ENCODE measurements around the gene TARP.

DNA sequence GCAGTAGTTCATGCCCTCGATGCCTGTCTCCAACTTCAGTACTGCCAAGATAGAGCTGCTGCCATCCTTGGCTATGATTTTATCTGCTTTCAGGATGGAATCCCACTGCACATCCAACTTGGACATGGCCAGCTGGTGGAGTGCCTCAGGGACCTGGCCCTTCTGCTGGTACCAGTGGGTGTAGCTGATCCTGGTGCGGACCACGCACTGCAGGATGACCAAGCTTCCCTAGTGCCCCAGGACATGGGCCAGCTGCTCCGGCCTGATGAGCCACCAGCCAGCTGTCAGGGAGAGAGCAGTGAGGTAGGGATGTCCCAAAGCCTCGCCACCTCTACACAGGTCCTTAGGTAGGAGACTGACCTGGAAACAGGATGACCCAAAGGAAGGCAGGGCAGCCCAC is 49.0 kb upstream of the TARP start:
- TF ChIP-seq EP300 (conservative IDR thresholded peaks at IDR 0.05; ENCODE audit: poor library complexity, severe bottlenecking) = no peak
- TF ChIP-seq RAD21 (conservative IDR thresholded peaks at IDR 0.05) = no peak
- TF ChIP-seq POLR2AphosphoS5 (IDR thresholded peaks at IDR 0.05) = no peak
- TF ChIP-seq, protein P1, sequence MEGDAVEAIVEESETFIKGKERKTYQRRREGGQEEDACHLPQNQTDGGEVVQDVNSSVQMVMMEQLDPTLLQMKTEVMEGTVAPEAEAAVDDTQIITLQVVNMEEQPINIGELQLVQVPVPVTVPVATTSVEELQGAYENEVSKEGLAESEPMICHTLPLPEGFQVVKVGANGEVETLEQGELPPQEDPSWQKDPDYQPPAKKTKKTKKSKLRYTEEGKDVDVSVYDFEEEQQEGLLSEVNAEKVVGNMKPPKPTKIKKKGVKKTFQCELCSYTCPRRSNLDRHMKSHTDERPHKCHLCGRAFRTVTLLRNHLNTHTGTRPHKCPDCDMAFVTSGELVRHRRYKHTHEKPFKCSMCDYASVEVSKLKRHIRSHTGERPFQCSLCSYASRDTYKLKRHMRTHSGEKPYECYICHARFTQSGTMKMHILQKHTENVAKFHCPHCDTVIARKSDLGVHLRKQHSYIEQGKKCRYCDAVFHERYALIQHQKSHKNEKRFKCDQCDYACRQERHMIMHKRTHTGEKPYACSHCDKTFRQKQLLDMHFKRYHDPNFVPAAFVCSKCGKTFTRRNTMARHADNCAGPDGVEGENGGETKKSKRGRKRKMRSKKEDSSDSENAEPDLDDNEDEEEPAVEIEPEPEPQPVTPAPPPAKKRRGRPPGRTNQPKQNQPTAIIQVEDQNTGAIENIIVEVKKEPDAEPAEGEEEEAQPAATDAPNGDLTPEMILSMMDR (IDR thresholded peaks at IDR 0.05; ENCODE audit: poor library complexity, severe bottlenecking) = no peak
- TF ChIP-seq, protein P2, sequence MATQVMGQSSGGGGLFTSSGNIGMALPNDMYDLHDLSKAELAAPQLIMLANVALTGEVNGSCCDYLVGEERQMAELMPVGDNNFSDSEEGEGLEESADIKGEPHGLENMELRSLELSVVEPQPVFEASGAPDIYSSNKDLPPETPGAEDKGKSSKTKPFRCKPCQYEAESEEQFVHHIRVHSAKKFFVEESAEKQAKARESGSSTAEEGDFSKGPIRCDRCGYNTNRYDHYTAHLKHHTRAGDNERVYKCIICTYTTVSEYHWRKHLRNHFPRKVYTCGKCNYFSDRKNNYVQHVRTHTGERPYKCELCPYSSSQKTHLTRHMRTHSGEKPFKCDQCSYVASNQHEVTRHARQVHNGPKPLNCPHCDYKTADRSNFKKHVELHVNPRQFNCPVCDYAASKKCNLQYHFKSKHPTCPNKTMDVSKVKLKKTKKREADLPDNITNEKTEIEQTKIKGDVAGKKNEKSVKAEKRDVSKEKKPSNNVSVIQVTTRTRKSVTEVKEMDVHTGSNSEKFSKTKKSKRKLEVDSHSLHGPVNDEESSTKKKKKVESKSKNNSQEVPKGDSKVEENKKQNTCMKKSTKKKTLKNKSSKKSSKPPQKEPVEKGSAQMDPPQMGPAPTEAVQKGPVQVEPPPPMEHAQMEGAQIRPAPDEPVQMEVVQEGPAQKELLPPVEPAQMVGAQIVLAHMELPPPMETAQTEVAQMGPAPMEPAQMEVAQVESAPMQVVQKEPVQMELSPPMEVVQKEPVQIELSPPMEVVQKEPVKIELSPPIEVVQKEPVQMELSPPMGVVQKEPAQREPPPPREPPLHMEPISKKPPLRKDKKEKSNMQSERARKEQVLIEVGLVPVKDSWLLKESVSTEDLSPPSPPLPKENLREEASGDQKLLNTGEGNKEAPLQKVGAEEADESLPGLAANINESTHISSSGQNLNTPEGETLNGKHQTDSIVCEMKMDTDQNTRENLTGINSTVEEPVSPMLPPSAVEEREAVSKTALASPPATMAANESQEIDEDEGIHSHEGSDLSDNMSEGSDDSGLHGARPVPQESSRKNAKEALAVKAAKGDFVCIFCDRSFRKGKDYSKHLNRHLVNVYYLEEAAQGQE (IDR thresholded peaks at IDR 0.05; ENCODE audit: borderline replicate concordance) = no peak
- no peak for TF ChIP-seq TAF1 (IDR thresholded peaks at IDR 0.05; ENCODE audit: low read depth)
- no peak for TF ChIP-seq EZH2 (IDR thresholded peaks at IDR 0.05; ENCODE audit: borderline replicate concordance, insufficient read depth, low read length, poor library complexity, severe bottlenecking)
- TF ChIP-seq SMC3 (conservative IDR thresholded peaks at IDR 0.05; ENCODE audit: poor library complexity) = no peak
- TF ChIP-seq MXI1 (conservative IDR thresholded peaks at IDR 0.05; ENCODE audit: poor library complexity, severe bottlenecking) = no peak

All from neural cell (in vitro differentiated cells).